K562 (cell line): Measurements from ENCODE around the gene TUBA8. TPM values are rescaled to one million over a fixed set of nuclear protein-coding genes. Genes with fewer than 3 reads are reported as not detected.

Experiments used
- ATAC-seq: fragments of 200-7000 bp; cut with Tn5 transposase; 3 replicates; pipeline ENCODE4 v1.9.1; 2020; ENCODE audit warnings: moderate library complexity
- BruUV-seq: library from RNA; stranded (reverse); fragments of 400-500 nt; replicated peaks from 2 replicates; lab custom pipeline; 2021; lab: Mats Ljungman, UMichigan
- CTCF ChIA-PET: fragments of 300-600 bp; formaldehyde crosslinking; extraction: SDS; loops from one replicate; lab custom pipeline; 2021; ENCODE audit warnings: low intra/inter-chr PET ratio; lab: Yijun Ruan, JAX
- POLR2A ChIA-PET: fragments of 300-600, 350-650 bp; sonication (Branson Sonifier 250); formaldehyde crosslinking; extraction: SDS; loops from one replicate; lab custom pipeline; 2021; ENCODE audit warnings: antibody characterized with exemption, inconsistent platforms; lab: Yijun Ruan, JAX
- DNase-seq, 4 experiments: peaks; one replicate each; pipeline versions ENCODE4 v3.0.0 to v3.0.0-alpha.2; 2011 to 2018; ENCODE audit warnings: low spot score in 3 of 4, mixed read lengths in 3 of 4; ENCODE audit errors: extremely low read depth in 1 of 4
- FAIRE-seq: peaks from 2 replicates; lab custom pipeline; 2011; peaks lifted over from hg19 to GRCh38; lab: Jason Lieb, UNC
- H2AFZ ChIP-seq: 2 replicates; pipeline ENCODE4 v1.6.0; 2011; ENCODE audit warnings: low read depth, low read length, control low read depth, inconsistent platforms
- H3K27ac ChIP-seq: fragments of 200-600 bp; 3 replicates; pipeline ENCODE4 v1.8.0; 2011; ENCODE audit warnings: low read depth, mild to moderate bottlenecking, control low read depth, inconsistent platforms, low read length, moderate library complexity, mixed read lengths; ENCODE audit errors: extremely low read depth
- H3K27me3 ChIP-seq, 2 experiments: fragments of 300-600 bp in 1 of 2; 2 replicates in 1 of 2; 3 replicates in 1 of 2; pipeline versions ENCODE4 v1.6.0 to v1.8.0; 2011; ENCODE audit warnings: inconsistent platforms in 2 of 2, low read length in 2 of 2, mild to moderate bottlenecking in 1 of 2, mixed read lengths in 1 of 2, moderate library complexity in 1 of 2; ENCODE audit not compliant: control insufficient read depth in 2 of 2, insufficient read depth in 2 of 2
- H3K36me3 ChIP-seq: fragments of 300-600 bp; 3 replicates; pipeline ENCODE4 v1.8.0; 2011; ENCODE audit warnings: mild to moderate bottlenecking, low read length, inconsistent platforms; ENCODE audit not compliant: control insufficient read depth, insufficient read depth
- H3K4me1 ChIP-seq, 2 experiments: fragments of 200-600 bp in 1 of 2; replicated peaks in 1 of 2; 2 replicates in 1 of 2; 3 replicates in 1 of 2; pipeline versions ENCODE4 v1.5.1 to v1.8.0; 2011; ENCODE audit warnings: inconsistent platforms in 2 of 2, low read length in 2 of 2, mild to moderate bottlenecking in 1 of 2, mixed read lengths in 1 of 2, moderate library complexity in 1 of 2; ENCODE audit not compliant: control insufficient read depth in 2 of 2, insufficient read depth in 2 of 2
- H3K4me2 ChIP-seq: 2 replicates; pipeline ENCODE4 v1.6.1; 2011; ENCODE audit warnings: low read length, control low read depth, inconsistent platforms, mixed read lengths; ENCODE audit not compliant: insufficient read depth
- H3K4me3 ChIP-seq: fragments of 200-600 bp; sonication (generic), shearing (Covaris generic); 2 replicates; pipeline ENCODE4 v1.5.1; 2016; ENCODE audit warnings: control low read depth, inconsistent platforms
- H3K79me2 ChIP-seq: fragments of 200-600 bp; 3 replicates; pipeline ENCODE4 v1.8.0; 2011; ENCODE audit warnings: low read length, inconsistent platforms; ENCODE audit not compliant: control insufficient read depth, insufficient read depth
- H3K9ac ChIP-seq, 2 experiments: 2 replicates each; pipeline versions ENCODE4 v1.6.0 to v1.6.1; 2011; ENCODE audit warnings: low read depth in 2 of 2, low read length in 2 of 2, control low read depth in 1 of 2, inconsistent platforms in 1 of 2, mild to moderate bottlenecking in 1 of 2, mixed read lengths in 1 of 2; ENCODE audit not compliant: insufficient read depth in 1 of 2
- H3K9me1 ChIP-seq: one replicate; pipeline ENCODE4 v1.6.0; 2011; ENCODE audit warnings: inconsistent platforms, mild to moderate bottlenecking, low read length, moderate library complexity; ENCODE audit not compliant: control insufficient read depth, insufficient read depth
- H3K9me3 ChIP-seq: replicated peaks from 2 replicates; pipeline ENCODE4 v1.5.1; 2011; ENCODE audit warnings: low read depth, low read length, inconsistent platforms; ENCODE audit not compliant: control insufficient read depth, insufficient read depth
- H4K20me1 ChIP-seq: replicated peaks from 2 replicates; pipeline ENCODE4 v1.6.1; 2011; ENCODE audit warnings: low read length, inconsistent platforms, mixed read lengths; ENCODE audit not compliant: control insufficient read depth, insufficient read depth
- BHLHE40 ChIP-seq: IDR thresholded peaks from 2 replicates; pipeline ENCODE4 v1.6.1; 2011; ENCODE audit warnings: low read length, improper control_type of control experiment
- ELF2 ChIP-seq: fragments of 250-450 bp; sonication (Bioruptor Pico); IDR thresholded peaks from 2 replicates; pipeline ENCODE4 v1.5.0; 2021; ENCODE audit warnings: mild to moderate bottlenecking
- GTF2E2 ChIP-seq: fragments of 200-800 bp; sonication (Bioruptor generic); IDR thresholded peaks from 2 replicates; pipeline ENCODE4 v1.6.1; 2016; ENCODE audit warnings: missing genetic modification characterization, missing compliant biosample characterization
- LCOR ChIP-seq: sonication (generic); formaldehyde crosslinking; IDR thresholded peaks from 2 replicates; pipeline ENCODE4 v1.8.0; 2022; ENCODE audit warnings: mild to moderate bottlenecking, missing genetic modification reagents
- OTX1 ChIP-seq: fragments of 450-650 bp; formaldehyde crosslinking; IDR thresholded peaks from 2 replicates; pipeline ENCODE4 v1.4.0; 2022; ENCODE audit warnings: mild to moderate bottlenecking
- SETDB1 ChIP-seq: IDR thresholded peaks from one replicate; pipeline ENCODE4 v1.6.1; 2012; ENCODE audit warnings: low read length, control low read depth, inconsistent platforms
- SP1 ChIP-seq: sonication (generic); formaldehyde crosslinking; IDR thresholded peaks from 2 replicates; pipeline ENCODE4 v1.8.1; 2022; ENCODE audit warnings: mild to moderate bottlenecking, missing genetic modification reagents
- STAT5A ChIP-seq: IDR thresholded peaks from 2 replicates; pipeline ENCODE4 v1.6.1; 2012; ENCODE audit warnings: low read length, inconsistent platforms, borderline replicate concordance
- TEAD1 ChIP-seq, 2 experiments: fragments of 450-650 bp in 1 of 2; sonication (generic) in 1 of 2; formaldehyde crosslinking; IDR thresholded peaks; 2 replicates each; pipeline versions ENCODE4 v1.4.0 to v1.8.0; 2020 to 2022; ENCODE audit warnings: mild to moderate bottlenecking in 2 of 2, missing genetic modification reagents in 1 of 2
- ZKSCAN8 ChIP-seq: fragments of 200-800 bp; sonication (Bioruptor generic); IDR thresholded peaks from 2 replicates; pipeline ENCODE4 v1.6.1; 2016; ENCODE audit warnings: missing genetic modification characterization, missing compliant biosample characterization
- WGBS: fragments of 100-300 bp; shearing (Covaris generic); methylation state at CpG from one replicate; pipeline ENCODE4 v1.1.6; 2016; ENCODE audit warnings: low coverage, mixed read lengths; ENCODE audit not compliant: insufficient coverage; ENCODE audit errors: missing lambda C conversion rate; 5-methylcytosine and 5-hydroxymethylcytosine counted together
- in situ Hi-C: fragments of 300-500 bp; cut with MboI; formaldehyde crosslinking; loops from 4 replicates; pipeline ENCODE4 v1.15.0; 2018; ENCODE audit warnings: inconsistent platforms, mixed read lengths
- intact Hi-C: fragments of 100-400 bp; cut with micrococcal nuclease; formaldehyde crosslinking; loops from 2 replicates; pipeline ENCODE4 v1.14.2; 2022
- polyA plus RNA-seq, 8 experiments: library from polyadenylated mRNA; depleted of rRNA in 4 of 8; stranded (reverse) in 5 of 8; unstranded in 3 of 8; fragments of >200 nt; fragmentation: Nextera tagmentation in 2 of 8; fragmentation: Illumina TruSeq in 1 of 8; extraction: Ambion mirVana in 2 of 8; extraction: Trizol in 1 of 8; gene quantifications; 2 replicates each; pipeline versions ENCODE4 v1.2.1 to v1.2.3, GENCODE V29; 2011 to 2014; ENCODE audit warnings: inconsistent platforms in 1 of 8, missing spikeins in 1 of 8
- total RNA-seq, 7 experiments: library from RNA; depleted of rRNA in 6 of 7; stranded (reverse); fragments of >200 nt in 6 of 7; fragmentation: Illumina TruSeq in 2 of 7; extraction: Trizol in 2 of 7; gene quantifications; 2 replicates each; pipeline versions ENCODE4 v1.2.1 to v1.2.3, GENCODE V29; 2011 to 2021; ENCODE audit warnings: low replicate concordance in 1 of 7
- TF ChIP-seq, protein P1 (sequence below), 2 experiments: fragments of 450-650 bp in 1 of 2; IDR thresholded peaks; 2 replicates each; pipeline ENCODE4 v1.6.1; 2011 to 2017; ENCODE audit warnings: low read depth in 2 of 2, antibody characterized with exemption in 1 of 2, borderline replicate concordance in 1 of 2, low read length in 1 of 2, mild to moderate bottlenecking in 1 of 2, mixed read lengths in 1 of 2; ENCODE audit not compliant: control insufficient read depth in 1 of 2
- TF ChIP-seq, protein P2 (sequence below): IDR thresholded peaks from 2 replicates; pipeline ENCODE4 v1.6.1; 2014; ENCODE audit warnings: antibody characterized with exemption
- TF ChIP-seq, protein P3 (sequence below): fragments of 450-650 bp; IDR thresholded peaks from 2 replicates; pipeline ENCODE4 v1.6.1; 2014; ENCODE audit warnings: low read depth, mild to moderate bottlenecking, moderate library complexity, borderline replicate concordance
- TF ChIP-seq, protein P4 (sequence below), 3 experiments: fragments of 200-800 bp in 1 of 3; sonication (Bioruptor generic) in 1 of 3; sonication (generic) in 1 of 3; formaldehyde crosslinking in 1 of 3; IDR thresholded peaks; 2 replicates each; pipeline versions ENCODE4 v1.6.1 to v1.8.0; 2016 to 2022; ENCODE audit warnings: mild to moderate bottlenecking in 2 of 3, missing compliant biosample characterization in 2 of 3, missing genetic modification characterization in 2 of 3, missing genetic modification reagents in 1 of 3

Gene TUBA8
- total and polyA plus RNA-seq, 9 of the 15 experiments (the other 6 are each of a cell fraction or from before 2014, with no cell fraction given): 0.07 to 1.1 (median 0.65) TPM

DNA sequence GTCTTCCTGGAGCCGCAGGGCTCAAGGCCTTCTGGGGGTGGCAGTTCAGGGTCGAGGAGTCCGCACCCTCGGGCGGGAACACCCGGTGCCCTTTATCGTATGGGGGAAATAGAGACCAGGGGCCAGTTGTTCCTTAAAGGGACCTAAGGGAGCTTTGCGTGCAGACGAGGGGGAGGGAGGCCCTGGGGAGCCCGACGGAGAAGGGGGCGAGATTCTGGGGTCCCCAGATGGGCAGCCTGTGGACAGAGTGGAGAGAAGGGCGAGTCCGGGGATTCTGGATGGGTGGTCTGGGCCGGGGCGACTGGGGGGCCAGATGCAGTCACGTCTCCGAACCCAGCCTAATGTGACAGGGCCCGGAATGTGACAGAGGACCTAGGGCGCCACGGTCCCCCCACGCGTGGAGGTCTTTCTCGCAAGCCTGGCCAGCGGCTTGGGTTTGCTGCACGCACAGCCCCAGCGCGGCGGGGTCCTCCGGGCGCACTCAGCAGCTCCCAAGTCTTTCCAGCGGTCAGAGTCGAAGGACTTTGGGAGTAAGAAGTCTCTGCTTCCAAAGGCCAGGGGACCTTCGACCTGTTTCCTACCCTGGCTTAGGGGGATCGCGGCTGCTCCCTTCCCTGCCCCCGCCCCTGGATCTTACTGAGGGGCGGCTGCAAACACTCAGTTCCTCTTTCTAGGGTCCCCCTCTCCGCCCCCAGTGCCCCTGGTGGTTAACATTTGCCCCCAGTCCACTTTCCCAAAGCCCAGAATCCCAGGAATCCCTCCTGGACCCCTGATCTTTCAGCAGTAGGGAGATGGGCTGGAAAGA lies 547 bp downstream of the TUBA8 start:
- intact Hi-C loops (no loop called here), in situ Hi-C loops (no loop called here)
- Histone ChIP-seq H3K79me2 (no peaks in the 10 kb centered on the region), H3K9me3 (no peaks in the 10 kb centered on the region), H4K20me1 (0 out of 2 replicates have a peak, but pooled peaks cover 3% of the 10 kb centered on the region), H3K27me3 (peaks cover 4 to 30% of the 10 kb centered on the region in 2 experiments; a peak in 3 of 5 replicates), H3K4me1 (peaks cover 0 to 8% of the 10 kb centered on the region in 2 experiments; a peak in 2 of 5 replicates), H3K27ac (no peak overlapping the region), H3K36me3 (no peaks in the 10 kb centered on the region), H3K4me3 (no peak overlapping the region), H2AFZ (no peak overlapping the region), H3K9me1 (no peaks in the 10 kb centered on the region), H3K4me2 (no peak overlapping the region), H3K9ac (peak overlapping the region in 1 of 2 experiments; percentile 7; a peak in 1 of 4 replicates)
- 65% methylated on average over 32 of the region's 39 CpGs for WGBS
- no peak for ATAC-seq
- FAIRE-seq: no peak
- CTCF ChIA-PET: no interaction called here
- no peak for DNase-seq
- BruUV-seq: no TSS peak
- POLR2A ChIA-PET: no interaction called here
- TF ChIP-seq, protein P1, sequence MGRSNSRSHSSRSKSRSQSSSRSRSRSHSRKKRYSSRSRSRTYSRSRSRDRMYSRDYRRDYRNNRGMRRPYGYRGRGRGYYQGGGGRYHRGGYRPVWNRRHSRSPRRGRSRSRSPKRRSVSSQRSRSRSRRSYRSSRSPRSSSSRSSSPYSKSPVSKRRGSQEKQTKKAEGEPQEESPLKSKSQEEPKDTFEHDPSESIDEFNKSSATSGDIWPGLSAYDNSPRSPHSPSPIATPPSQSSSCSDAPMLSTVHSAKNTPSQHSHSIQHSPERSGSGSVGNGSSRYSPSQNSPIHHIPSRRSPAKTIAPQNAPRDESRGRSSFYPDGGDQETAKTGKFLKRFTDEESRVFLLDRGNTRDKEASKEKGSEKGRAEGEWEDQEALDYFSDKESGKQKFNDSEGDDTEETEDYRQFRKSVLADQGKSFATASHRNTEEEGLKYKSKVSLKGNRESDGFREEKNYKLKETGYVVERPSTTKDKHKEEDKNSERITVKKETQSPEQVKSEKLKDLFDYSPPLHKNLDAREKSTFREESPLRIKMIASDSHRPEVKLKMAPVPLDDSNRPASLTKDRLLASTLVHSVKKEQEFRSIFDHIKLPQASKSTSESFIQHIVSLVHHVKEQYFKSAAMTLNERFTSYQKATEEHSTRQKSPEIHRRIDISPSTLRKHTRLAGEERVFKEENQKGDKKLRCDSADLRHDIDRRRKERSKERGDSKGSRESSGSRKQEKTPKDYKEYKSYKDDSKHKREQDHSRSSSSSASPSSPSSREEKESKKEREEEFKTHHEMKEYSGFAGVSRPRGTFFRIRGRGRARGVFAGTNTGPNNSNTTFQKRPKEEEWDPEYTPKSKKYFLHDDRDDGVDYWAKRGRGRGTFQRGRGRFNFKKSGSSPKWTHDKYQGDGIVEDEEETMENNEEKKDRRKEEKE (IDR thresholded peaks at IDR 0.05; ENCODE audit: borderline replicate concordance in 1 of 2, control insufficient read depth in 1 of 2, low read depth in 2 of 2, low read length in 1 of 2): no peak
- TF ChIP-seq TEAD1 (CRISPR knock-in tag; IDR thresholded peaks at IDR 0.05): no peak
- TF ChIP-seq, protein P2, sequence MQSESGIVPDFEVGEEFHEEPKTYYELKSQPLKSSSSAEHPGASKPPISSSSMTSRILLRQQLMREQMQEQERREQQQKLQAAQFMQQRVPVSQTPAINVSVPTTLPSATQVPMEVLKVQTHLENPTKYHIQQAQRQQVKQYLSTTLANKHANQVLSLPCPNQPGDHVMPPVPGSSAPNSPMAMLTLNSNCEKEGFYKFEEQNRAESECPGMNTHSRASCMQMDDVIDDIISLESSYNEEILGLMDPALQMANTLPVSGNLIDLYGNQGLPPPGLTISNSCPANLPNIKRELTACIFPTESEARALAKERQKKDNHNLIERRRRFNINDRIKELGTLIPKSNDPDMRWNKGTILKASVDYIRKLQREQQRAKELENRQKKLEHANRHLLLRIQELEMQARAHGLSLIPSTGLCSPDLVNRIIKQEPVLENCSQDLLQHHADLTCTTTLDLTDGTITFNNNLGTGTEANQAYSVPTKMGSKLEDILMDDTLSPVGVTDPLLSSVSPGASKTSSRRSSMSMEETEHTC: no peak
- TF ChIP-seq OTX1 (CRISPR knock-in tag): no peak
- TF ChIP-seq, protein P3, sequence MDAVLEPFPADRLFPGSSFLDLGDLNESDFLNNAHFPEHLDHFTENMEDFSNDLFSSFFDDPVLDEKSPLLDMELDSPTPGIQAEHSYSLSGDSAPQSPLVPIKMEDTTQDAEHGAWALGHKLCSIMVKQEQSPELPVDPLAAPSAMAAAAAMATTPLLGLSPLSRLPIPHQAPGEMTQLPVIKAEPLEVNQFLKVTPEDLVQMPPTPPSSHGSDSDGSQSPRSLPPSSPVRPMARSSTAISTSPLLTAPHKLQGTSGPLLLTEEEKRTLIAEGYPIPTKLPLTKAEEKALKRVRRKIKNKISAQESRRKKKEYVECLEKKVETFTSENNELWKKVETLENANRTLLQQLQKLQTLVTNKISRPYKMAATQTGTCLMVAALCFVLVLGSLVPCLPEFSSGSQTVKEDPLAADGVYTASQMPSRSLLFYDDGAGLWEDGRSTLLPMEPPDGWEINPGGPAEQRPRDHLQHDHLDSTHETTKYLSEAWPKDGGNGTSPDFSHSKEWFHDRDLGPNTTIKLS: no peak
- no peak for TF ChIP-seq SP1
- TF ChIP-seq STAT5A: no peak
- TF ChIP-seq ZKSCAN8: no peak
- TF ChIP-seq LCOR (CRISPR knock-in tag): no peak
- no peak for TF ChIP-seq ELF2 (CRISPR knock-in tag)
- TF ChIP-seq SETDB1: no peak
- TF ChIP-seq, protein P4, sequence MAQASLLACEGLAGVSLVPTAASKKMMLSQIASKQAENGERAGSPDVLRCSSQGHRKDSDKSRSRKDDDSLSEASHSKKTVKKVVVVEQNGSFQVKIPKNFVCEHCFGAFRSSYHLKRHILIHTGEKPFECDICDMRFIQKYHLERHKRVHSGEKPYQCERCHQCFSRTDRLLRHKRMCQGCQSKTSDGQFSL (CRISPR knock-in tag; IDR thresholded peaks at IDR 0.05): no peak
- TF ChIP-seq, protein P4 (tag; IDR thresholded peaks at IDR 0.05): no peak
- no peak for TF ChIP-seq BHLHE40
- TF ChIP-seq GTF2E2 (tag): no peak
